Stomach (tissue), 9 donors: ENCODE measurements around the gene SLC25A33. TPM values are rescaled to one million over a fixed set of nuclear protein-coding genes. Genes with fewer than 3 reads are reported as not detected.

ENCODE experiments used
- DNase-seq, 2 donors: peaks; one replicate each; pipeline versions ENCODE4 v3.0.0 to v3.0.0-alpha.2; 2013 to 2019
- H3K27ac ChIP-seq, 5 donors: fragments of 200-600 bp in 4 of 5; sonication (generic) in 4 of 5; one replicate each; pipeline ENCODE4 v1.5.1; 2013 to 2019; ENCODE audit warnings: mild to moderate bottlenecking in 1 of 5, moderate library complexity in 1 of 5
- H3K27me3 ChIP-seq, 3 donors: fragments of 200-600 bp; sonication (generic); one replicate each; pipeline ENCODE4 v1.5.1; 2017 to 2019; ENCODE audit warnings: mixed run types in 1 of 3
- H3K36me3 ChIP-seq, 4 donors: fragments of 200-600 bp; sonication (generic); 1 replicate in 3 of 4; 2 replicates in 1 of 4; pipeline ENCODE4 v1.5.1; 2016 to 2019
- H3K4me1 ChIP-seq, 4 donors: fragments of 200-600 bp; sonication (generic); one replicate each; pipeline ENCODE4 v1.5.1; 2016 to 2019
- H3K4me3 ChIP-seq, 4 donors: fragments of 200-600 bp; sonication (generic) in 3 of 4; one replicate each; pipeline ENCODE4 v1.5.1; 2016 to 2019; ENCODE audit warnings: mild to moderate bottlenecking in 1 of 4
- H3K9me3 ChIP-seq, 4 donors: fragments of 200-600 bp; sonication (generic); one replicate each; pipeline ENCODE4 v1.5.1; 2016 to 2019
- CTCF ChIP-seq, 7 experiments: fragments of 450-650 bp in 4 of 7; fragments of 200-600 bp in 3 of 7; sonication (generic) in 3 of 7; IDR thresholded peaks; one replicate each; pipeline ENCODE4 v1.5.1; 2016 to 2019; ENCODE audit warnings: antibody characterized with exemption in 7 of 7, control low read depth in 2 of 7, mild to moderate bottlenecking in 1 of 7
- EP300 ChIP-seq: sonication (generic); formaldehyde crosslinking; IDR thresholded peaks from one replicate; pipeline ENCODE4 v1.6.1; 2017; ENCODE audit warnings: antibody characterized with exemption
- POLR2A ChIP-seq, 4 donors: fragments of 450-650 bp; IDR thresholded peaks; one replicate each; pipeline ENCODE4 v1.6.1; 2016; ENCODE audit warnings: antibody characterized with exemption in 4 of 4, control low read depth in 2 of 4, mild to moderate bottlenecking in 1 of 4, moderate library complexity in 1 of 4
- POLR2AphosphoS5 ChIP-seq, 3 donors: sonication (generic); formaldehyde crosslinking; IDR thresholded peaks; one replicate each; pipeline ENCODE4 v1.6.1; 2016; ENCODE audit warnings: antibody characterized with exemption in 3 of 3
- WGBS, 5 donors: extraction: QIAGEN DNeasy Blood & Tissue Kit in 3 of 5; methylation state at CpG; one replicate each; pipeline versions ENCODE4 v1.1.5 to v1.1.7; 2013 to 2018; 5-methylcytosine and 5-hydroxymethylcytosine counted together
- intact Hi-C: fragments of 100-400 bp; cut with DNase I; formaldehyde crosslinking; loops from one replicate; pipeline ENCODE4 v1.15.1; 2023; ENCODE audit warnings: low total_unique reads
- polyA plus RNA-seq, 3 donors: library from polyadenylated mRNA; stranded (reverse); fragments of 200-250 nt; gene quantifications; one replicate each; pipeline ENCODE4 v1.2.3, GENCODE V29; 2013
- total RNA-seq, 5 donors: library from RNA; depleted of rRNA; stranded (reverse); fragments of >200 nt; gene quantifications; one replicate each; pipeline versions ENCODE4 v1.1.0 to v1.2.3, GENCODE V29; 2014 to 2016
- donor health status: healthy with polysubstance abuse.
- donor health status: Bipolar disorder and iron deficiency.
- donor health status: healthy.

Gene SLC25A33
- total and polyA plus RNA-seq, 8 donors, result 0.58 to 15.2 (median 5.2) TPM

GRCh38 chr1:9534953-9535352 is 4.3 kb upstream of the SLC25A33 start:
- H3K9me3 ChIP-seq, result no peaks in the 10 kb centered on the region
- H3K36me3 ChIP-seq, result no peaks in the 10 kb centered on the region
- H3K27me3 ChIP-seq, result no peaks in the 10 kb centered on the region
- TF ChIP-seq CTCF (IDR thresholded peaks at IDR 0.05) (no peak), POLR2AphosphoS5 (IDR thresholded peaks at IDR 0.05) (no peak), POLR2A (IDR thresholded peaks at IDR 0.05) (no peak), EP300 (no peak)
- intact Hi-C loops, result no loop called here
- WGBS, 5 donors, result 84 to 93% (median 89%) methylated on average over 10 of the region's 10 CpGs
- peak overlapping the region in 1 of 5 donors; percentile 38 for H3K27ac ChIP-seq
- no peak for DNase-seq
- H3K4me3 ChIP-seq, result no peak overlapping the region
- H3K4me1 ChIP-seq, result peaks cover 8 to 52% (median 21%) of the 10 kb centered on the region in 4 donors

- Histone ChIP-seq H3K36me3 (no peaks in the 10 kb centered on the region), H3K27ac (no peak overlapping the region), H3K27me3 (no peaks in the 10 kb centered on the region), H3K4me3 (no peak overlapping the region), H3K4me1 (peaks cover 8 to 55% (median 28%) of the 10 kb centered on the region in 4 donors), H3K9me3 (no peaks in the 10 kb centered on the region)
- TF ChIP-seq POLR2A (IDR thresholded peaks at IDR 0.05) (no peak), CTCF (IDR thresholded peaks at IDR 0.05) (no peak), POLR2AphosphoS5 (IDR thresholded peaks at IDR 0.05) (no peak)
- DNase-seq, result no peak
- 75 to 93% (median 92%) methylated on average over 1 of the region's 1 CpG for WGBS, 5 donors
- intact Hi-C loops, result no loop called here
Measured at GRCh38 chr1:9536301-9536700, 3.0 kb upstream of the SLC25A33 start.

- TF ChIP-seq POLR2AphosphoS5 (IDR thresholded peaks at IDR 0.05) (peak in 2 of 3 donors; percentile 42 to 57), POLR2A (IDR thresholded peaks at IDR 0.05) (no peak)
- H3K27ac ChIP-seq, result peak overlapping the region; percentile 82 to 98 (median 87)
- H3K27me3 ChIP-seq, result no peaks in the 10 kb centered on the region
- H3K9me3 ChIP-seq, result no peaks in the 10 kb centered on the region
- 34 to 54% (median 41%) methylated on average over 7 of the region's 7 CpGs for WGBS, 5 donors
- H3K4me3 ChIP-seq, result no peak overlapping the region
- H3K36me3 ChIP-seq, result no peaks in the 10 kb centered on the region
- intact Hi-C loops, result no loop called here
- DNase-seq, result peak; percentile 61 to 83
- peaks cover 14 to 55% (median 35%) of the 10 kb centered on the region in 4 donors for H3K4me1 ChIP-seq
Measured at GRCh38 chr1:9537863-9538668, 1.2 kb upstream of the SLC25A33 start.

- Histone ChIP-seq H3K27ac (peak overlapping the region; percentile 82 to 98 (median 87)), H3K4me3 (peak overlapping the region in 2 of 4 donors; percentile 68 to 93), H3K9me3 (no peaks in the 10 kb centered on the region), H3K27me3 (no peaks in the 10 kb centered on the region), H3K36me3 (no peaks in the 10 kb centered on the region), H3K4me1 (peaks cover 14 to 56% (median 35%) of the 10 kb centered on the region in 4 donors)
- no peak for TF ChIP-seq EP300
- no peak for TF ChIP-seq CTCF (IDR thresholded peaks at IDR 0.05)
- TF ChIP-seq POLR2AphosphoS5 (IDR thresholded peaks at IDR 0.05), result no peak
- peak in 1 of 4 donors; percentile 26 for TF ChIP-seq POLR2A (IDR thresholded peaks at IDR 0.05)
- 58 to 70% (median 66%) methylated on average over 23 of the region's 23 CpGs for WGBS, 5 donors
- DNase-seq, result no peak
- intact Hi-C loops, result no loop called here
Measured at GRCh38 chr1:9538669-9539164, 548 bp upstream of the SLC25A33 start.
